Measurements from ENCODE around the gene KCNB1.

KCNB1 gene

GRCh38 chr20:49482621-49483017 lies at the start of gene KCNB1:
Gene KCNB1 (minus strand): TSS chr20:49482668. CDS start chr20:49482480, 188 bp downstream.
- DNase-seq: no peak

GRCh38 chr20:49529470-49529869 lies 47.0 kb upstream of the KCNB1 start:
- DNase-seq: no peak

GRCh38 chr20:49526568-49526967 lies 44.1 kb upstream of the KCNB1 start:
- DNase-seq: no peak

GRCh38 chr20:49526056-49526455 lies 43.6 kb upstream of the KCNB1 start:
- no peak for DNase-seq

- no peak for DNase-seq
These were observed 41.4 kb upstream of the KCNB1 start for GRCh38 chr20:49523767-49524360.

GRCh38 chr20:49521356-49521755 lies 38.9 kb upstream of the KCNB1 start:
- no peak for DNase-seq

- no peak for DNase-seq
These were observed 37.4 kb upstream of the KCNB1 start for GRCh38 chr20:49519777-49520359.

GRCh38 chr20:49519212-49519712 lies 36.8 kb upstream of the KCNB1 start:
- no peak for DNase-seq

- no peak for DNase-seq
These were observed 36.1 kb upstream of the KCNB1 start for GRCh38 chr20:49518576-49518975.

- no peak for DNase-seq
These were observed 35.3 kb upstream of the KCNB1 start for GRCh38 chr20:49517805-49518100.

- DNase-seq: no peak
These were observed 34.7 kb upstream of the KCNB1 start for GRCh38 chr20:49516916-49517804.

- DNase-seq: no peak
These were observed 33.1 kb upstream of the KCNB1 start for GRCh38 chr20:49515586-49515985.

- no peak for DNase-seq
These were observed 31.0 kb upstream of the KCNB1 start for GRCh38 chr20:49513517-49513916.

- no peak for DNase-seq
These were observed 30.5 kb upstream of the KCNB1 start for GRCh38 chr20:49513009-49513408.

- no peak for DNase-seq
These were observed 29.5 kb upstream of the KCNB1 start for GRCh38 chr20:49511788-49512525.

- DNase-seq: peak; percentile 83
These were observed 28.2 kb upstream of the KCNB1 start for GRCh38 chr20:49510562-49511122.

GRCh38 chr20:49508435-49509199 lies 26.1 kb upstream of the KCNB1 start:
- DNase-seq: no peak

GRCh38 chr20:49507741-49508434 lies 25.4 kb upstream of the KCNB1 start:
- DNase-seq: no peak

- DNase-seq: no peak
These were observed 23.1 kb upstream of the KCNB1 start for GRCh38 chr20:49505518-49505917.

- no peak for DNase-seq
These were observed 20.7 kb upstream of the KCNB1 start for GRCh38 chr20:49503176-49503575.

GRCh38 chr20:49501917-49502316 lies 19.4 kb upstream of the KCNB1 start:
- no peak for DNase-seq

GRCh38 chr20:49497398-49497669 lies 14.9 kb upstream of the KCNB1 start:
- no peak for DNase-seq

All from amniotic stem cell (primary cell).